K562 (cell line): ENCODE measurements around the gene APOC1. TPM values are rescaled to one million over a fixed set of nuclear protein-coding genes. Genes with fewer than 3 reads are reported as not detected.

ENCODE experiments used
- CC2D1A ChIP-seq: fragments of 450-650 bp; IDR thresholded peaks from 2 replicates; pipeline ENCODE4 v1.6.1; 2017; ENCODE audit warnings: mild to moderate bottlenecking
- CXXC5 ChIP-seq: fragments of 250-450 bp; sonication (Bioruptor Pico); IDR thresholded peaks from 2 replicates; pipeline ENCODE4 v1.8.0; 2022; ENCODE audit warnings: inconsistent platforms, mild to moderate bottlenecking, moderate library complexity
- HMG20A ChIP-seq: fragments of 450-650 bp; formaldehyde crosslinking; conservative IDR thresholded peaks from 2 replicates; pipeline ENCODE4 v1.4.0; 2020; ENCODE audit warnings: mild to moderate bottlenecking, mixed read lengths
- KDM2B ChIP-seq: fragments of 250-450 bp; sonication (Bioruptor Pico); IDR thresholded peaks from 2 replicates; pipeline ENCODE4 v1.8.0; 2021; ENCODE audit warnings: mild to moderate bottlenecking, moderate library complexity
- RB1 ChIP-seq: fragments of 450-650 bp; IDR thresholded peaks from 2 replicates; pipeline ENCODE4 v1.6.1; 2017; ENCODE audit warnings: low read depth, mild to moderate bottlenecking
- ZBTB1 ChIP-seq: sonication (generic); formaldehyde crosslinking; IDR thresholded peaks from 2 replicates; pipeline ENCODE4 v1.8.1; 2023; ENCODE audit warnings: missing genetic modification reagents, low read depth, mild to moderate bottlenecking, borderline replicate concordance
- ZC3H4 ChIP-seq: sonication (generic); formaldehyde crosslinking; IDR thresholded peaks from 2 replicates; pipeline ENCODE4 v1.9.0; 2021; ENCODE audit warnings: missing genetic modification reagents, borderline replicate concordance
- ZFP30 ChIP-seq: fragments of 250-450 bp; sonication (Bioruptor Pico); IDR thresholded peaks from 2 replicates; pipeline ENCODE4 v1.8.0; 2022; ENCODE audit warnings: moderate library complexity, mild to moderate bottlenecking, inconsistent platforms, borderline replicate concordance
- ZNF57 ChIP-seq: fragments of 450-650 bp; formaldehyde crosslinking; IDR thresholded peaks from 2 replicates; pipeline ENCODE4 v1.4.0; 2020; ENCODE audit warnings: mild to moderate bottlenecking, moderate library complexity
- polyA plus RNA-seq, 8 experiments: library from polyadenylated mRNA; depleted of rRNA in 4 of 8; stranded (reverse) in 5 of 8; unstranded in 3 of 8; fragments of >200 nt; fragmentation: Nextera tagmentation in 2 of 8; fragmentation: Illumina TruSeq in 1 of 8; extraction: Ambion mirVana in 2 of 8; extraction: Trizol in 1 of 8; gene quantifications; 2 replicates each; pipeline versions ENCODE4 v1.2.1 to v1.2.3, GENCODE V29; 2011 to 2014; ENCODE audit warnings: inconsistent platforms in 1 of 8, missing spikeins in 1 of 8
- total RNA-seq, 7 experiments: library from RNA; depleted of rRNA in 6 of 7; stranded (reverse); fragments of >200 nt in 6 of 7; fragmentation: Illumina TruSeq in 2 of 7; extraction: Trizol in 2 of 7; gene quantifications; 2 replicates each; pipeline versions ENCODE4 v1.2.1 to v1.2.3, GENCODE V29; 2011 to 2021; ENCODE audit warnings: low replicate concordance in 1 of 7
- TF ChIP-seq, protein P1 (sequence below), 2 experiments: fragments of 450-650 bp in 1 of 2; sonication (generic) in 1 of 2; formaldehyde crosslinking in 1 of 2; IDR thresholded peaks; 2 replicates each; pipeline versions ENCODE4 v1.7.1 to v1.9.0; 2016 to 2022; ENCODE audit warnings: inconsistent platforms in 1 of 2, mild to moderate bottlenecking in 1 of 2, missing genetic modification reagents in 1 of 2
- TF ChIP-seq, protein P2 (sequence below): fragments of 450-650 bp; IDR thresholded peaks from 2 replicates; pipeline ENCODE4 v1.6.1; 2016
- TF ChIP-seq, protein P3 (sequence below): fragments of 450-650 bp; conservative IDR thresholded peaks from 2 replicates; pipeline ENCODE4 v1.6.1; 2016; ENCODE audit warnings: missing genetic modification characterization, low read depth, mild to moderate bottlenecking, missing compliant biosample characterization, moderate library complexity
- TF ChIP-seq, protein P4 (sequence below): fragments of 450-650 bp; IDR thresholded peaks from 2 replicates; pipeline ENCODE4 v1.6.1; 2014; ENCODE audit warnings: low read depth, mild to moderate bottlenecking, moderate library complexity, borderline replicate concordance

Gene APOC1
- total and polyA plus RNA-seq, 9 of the 15 experiments (the other 6 are each of a cell fraction or from before 2014, with no cell fraction given): 115 to 408 (median 220) TPM

DNA sequence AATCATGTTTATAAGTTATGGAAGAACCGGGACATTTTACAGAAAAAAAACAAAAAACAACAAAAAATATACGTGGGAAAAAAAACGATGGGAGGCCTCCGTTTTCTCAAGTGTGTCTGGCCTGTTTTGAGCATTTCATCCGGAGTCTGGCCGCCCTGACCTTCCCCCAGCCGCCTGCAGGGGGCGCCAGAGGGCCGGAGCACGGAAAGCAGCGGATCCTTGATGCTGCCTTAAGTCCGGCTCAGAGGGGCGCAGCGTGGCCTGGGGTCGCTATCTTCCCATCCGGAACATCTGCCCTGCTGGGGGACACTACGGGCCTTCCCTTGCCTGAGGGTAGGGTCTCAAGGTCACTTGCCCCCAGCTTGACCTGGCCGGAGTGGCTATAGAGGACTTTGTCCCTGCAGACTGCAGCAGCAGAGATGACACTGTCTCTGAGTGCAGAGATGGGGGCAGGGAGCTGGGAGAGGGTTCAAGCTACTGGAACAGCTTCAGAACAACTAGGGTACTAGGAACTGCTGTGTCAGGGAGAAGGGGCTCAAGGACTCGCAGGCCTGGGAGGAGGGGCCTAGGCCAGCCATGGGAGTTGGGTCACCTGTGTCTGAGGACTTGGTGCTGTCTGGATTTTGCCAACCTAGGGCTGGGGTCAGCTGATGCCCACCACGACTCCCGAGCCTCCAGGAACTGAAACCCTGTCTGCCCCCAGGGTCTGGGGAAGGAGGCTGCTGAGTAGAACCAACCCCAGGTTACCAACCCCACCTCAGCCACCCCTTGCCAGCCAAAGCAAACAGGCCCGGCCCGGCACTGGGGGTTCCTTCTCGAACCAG, 10.6 kb upstream of the APOC1 start (continued):
- TF ChIP-seq, protein P1, sequence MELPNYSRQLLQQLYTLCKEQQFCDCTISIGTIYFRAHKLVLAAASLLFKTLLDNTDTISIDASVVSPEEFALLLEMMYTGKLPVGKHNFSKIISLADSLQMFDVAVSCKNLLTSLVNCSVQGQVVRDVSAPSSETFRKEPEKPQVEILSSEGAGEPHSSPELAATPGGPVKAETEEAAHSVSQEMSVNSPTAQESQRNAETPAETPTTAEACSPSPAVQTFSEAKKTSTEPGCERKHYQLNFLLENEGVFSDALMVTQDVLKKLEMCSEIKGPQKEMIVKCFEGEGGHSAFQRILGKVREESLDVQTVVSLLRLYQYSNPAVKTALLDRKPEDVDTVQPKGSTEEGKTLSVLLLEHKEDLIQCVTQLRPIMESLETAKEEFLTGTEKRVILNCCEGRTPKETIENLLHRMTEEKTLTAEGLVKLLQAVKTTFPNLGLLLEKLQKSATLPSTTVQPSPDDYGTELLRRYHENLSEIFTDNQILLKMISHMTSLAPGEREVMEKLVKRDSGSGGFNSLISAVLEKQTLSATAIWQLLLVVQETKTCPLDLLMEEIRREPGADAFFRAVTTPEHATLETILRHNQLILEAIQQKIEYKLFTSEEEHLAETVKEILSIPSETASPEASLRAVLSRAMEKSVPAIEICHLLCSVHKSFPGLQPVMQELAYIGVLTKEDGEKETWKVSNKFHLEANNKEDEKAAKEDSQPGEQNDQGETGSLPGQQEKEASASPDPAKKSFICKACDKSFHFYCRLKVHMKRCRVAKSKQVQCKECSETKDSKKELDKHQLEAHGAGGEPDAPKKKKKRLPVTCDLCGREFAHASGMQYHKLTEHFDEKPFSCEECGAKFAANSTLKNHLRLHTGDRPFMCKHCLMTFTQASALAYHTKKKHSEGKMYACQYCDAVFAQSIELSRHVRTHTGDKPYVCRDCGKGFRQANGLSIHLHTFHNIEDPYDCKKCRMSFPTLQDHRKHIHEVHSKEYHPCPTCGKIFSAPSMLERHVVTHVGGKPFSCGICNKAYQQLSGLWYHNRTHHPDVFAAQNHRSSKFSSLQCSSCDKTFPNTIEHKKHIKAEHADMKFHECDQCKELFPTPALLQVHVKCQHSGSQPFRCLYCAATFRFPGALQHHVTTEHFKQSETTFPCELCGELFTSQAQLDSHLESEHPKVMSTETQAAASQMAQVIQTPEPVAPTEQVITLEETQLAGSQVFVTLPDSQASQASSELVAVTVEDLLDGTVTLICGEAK (IDR thresholded peaks at IDR 0.05): no peak
- TF ChIP-seq, protein P1 (CRISPR knock-in tag; IDR thresholded peaks at IDR 0.05): no peak
- TF ChIP-seq, protein P2, sequence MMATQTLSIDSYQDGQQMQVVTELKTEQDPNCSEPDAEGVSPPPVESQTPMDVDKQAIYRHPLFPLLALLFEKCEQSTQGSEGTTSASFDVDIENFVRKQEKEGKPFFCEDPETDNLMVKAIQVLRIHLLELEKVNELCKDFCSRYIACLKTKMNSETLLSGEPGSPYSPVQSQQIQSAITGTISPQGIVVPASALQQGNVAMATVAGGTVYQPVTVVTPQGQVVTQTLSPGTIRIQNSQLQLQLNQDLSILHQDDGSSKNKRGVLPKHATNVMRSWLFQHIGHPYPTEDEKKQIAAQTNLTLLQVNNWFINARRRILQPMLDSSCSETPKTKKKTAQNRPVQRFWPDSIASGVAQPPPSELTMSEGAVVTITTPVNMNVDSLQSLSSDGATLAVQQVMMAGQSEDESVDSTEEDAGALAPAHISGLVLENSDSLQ: no peak
- no peak for TF ChIP-seq ZBTB1
- TF ChIP-seq ZNF57 (CRISPR knock-in tag): peak; percentile 17; the same call in 1 of the 2 replicates
- TF ChIP-seq, protein P3, sequence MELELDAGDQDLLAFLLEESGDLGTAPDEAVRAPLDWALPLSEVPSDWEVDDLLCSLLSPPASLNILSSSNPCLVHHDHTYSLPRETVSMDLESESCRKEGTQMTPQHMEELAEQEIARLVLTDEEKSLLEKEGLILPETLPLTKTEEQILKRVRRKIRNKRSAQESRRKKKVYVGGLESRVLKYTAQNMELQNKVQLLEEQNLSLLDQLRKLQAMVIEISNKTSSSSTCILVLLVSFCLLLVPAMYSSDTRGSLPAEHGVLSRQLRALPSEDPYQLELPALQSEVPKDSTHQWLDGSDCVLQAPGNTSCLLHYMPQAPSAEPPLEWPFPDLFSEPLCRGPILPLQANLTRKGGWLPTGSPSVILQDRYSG: no peak
- TF ChIP-seq RB1: peak; percentile 60; the same call in 1 of the 2 replicates
- TF ChIP-seq HMG20A: no peak
- TF ChIP-seq ZFP30 (CRISPR knock-in tag): no peak
- TF ChIP-seq ZC3H4 (CRISPR knock-in tag): no peak
- no peak for TF ChIP-seq KDM2B (CRISPR knock-in tag)
- peak; percentile 45; the same call in 1 of the 2 replicates for TF ChIP-seq CC2D1A
- TF ChIP-seq, protein P4, sequence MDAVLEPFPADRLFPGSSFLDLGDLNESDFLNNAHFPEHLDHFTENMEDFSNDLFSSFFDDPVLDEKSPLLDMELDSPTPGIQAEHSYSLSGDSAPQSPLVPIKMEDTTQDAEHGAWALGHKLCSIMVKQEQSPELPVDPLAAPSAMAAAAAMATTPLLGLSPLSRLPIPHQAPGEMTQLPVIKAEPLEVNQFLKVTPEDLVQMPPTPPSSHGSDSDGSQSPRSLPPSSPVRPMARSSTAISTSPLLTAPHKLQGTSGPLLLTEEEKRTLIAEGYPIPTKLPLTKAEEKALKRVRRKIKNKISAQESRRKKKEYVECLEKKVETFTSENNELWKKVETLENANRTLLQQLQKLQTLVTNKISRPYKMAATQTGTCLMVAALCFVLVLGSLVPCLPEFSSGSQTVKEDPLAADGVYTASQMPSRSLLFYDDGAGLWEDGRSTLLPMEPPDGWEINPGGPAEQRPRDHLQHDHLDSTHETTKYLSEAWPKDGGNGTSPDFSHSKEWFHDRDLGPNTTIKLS: no peak
- TF ChIP-seq CXXC5 (CRISPR knock-in tag): 0 out of 2 replicates have a peak, but pooled peaks have one; percentile 53
